UCSD-AML1 (cell line): ENCODE measurements around the gene SH3RF3.

Experiments used
- DNase-seq: peaks from one replicate; lab custom pipeline; 2025; ENCODE audit not compliant: unreplicated experiment; lab: John Stamatoyannopoulos, UW

SH3RF3 gene

GRCh38 chr2:109460553-109461324 lies 331.7 kb downstream of the SH3RF3 start:
- DNase-seq: no peak

DNA sequence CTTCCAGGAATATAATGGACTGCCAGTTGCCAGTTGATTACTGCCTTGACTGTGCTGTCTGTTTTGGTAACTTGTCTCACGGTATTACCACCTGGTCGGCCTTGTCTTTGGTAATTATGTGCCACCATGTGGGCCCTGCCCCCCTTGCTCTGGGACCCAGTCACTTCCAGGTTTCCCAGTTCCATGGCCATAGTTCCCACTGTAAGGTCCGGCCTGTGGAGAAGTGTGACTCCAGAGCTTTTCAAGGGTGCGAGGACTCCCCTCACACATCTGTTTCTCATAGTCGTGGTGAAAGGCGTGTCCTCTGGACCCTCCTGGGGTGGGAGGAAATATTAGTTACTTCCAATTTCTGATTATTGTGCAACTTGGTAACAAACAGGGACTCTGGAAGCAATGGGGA lies 334.2 kb downstream of the SH3RF3 start:
- no peak for DNase-seq

DNA sequence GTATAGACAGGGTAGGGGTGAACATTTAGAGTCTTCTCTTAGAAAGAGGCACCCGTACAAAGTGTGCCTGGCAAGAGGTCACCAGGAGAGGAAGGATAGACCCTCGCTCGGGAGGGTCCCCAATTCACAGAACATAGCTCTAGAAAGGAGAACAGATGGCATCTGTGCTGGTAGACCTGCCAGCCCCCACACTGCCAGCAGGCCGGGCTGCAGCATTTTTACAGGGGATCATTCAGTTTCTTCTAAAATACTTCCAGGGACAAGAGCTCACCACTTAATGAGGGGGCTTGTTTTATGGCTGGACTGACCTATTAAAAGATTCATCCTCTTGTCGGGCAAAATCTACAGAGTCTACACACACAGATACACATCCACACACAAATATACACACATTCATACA lies 334.9 kb downstream of the SH3RF3 start:
- DNase-seq: no peak

- no peak for DNase-seq
Observed at GRCh38 chr2:109466674-109467575, 337.9 kb downstream of the SH3RF3 start.

GRCh38 chr2:109467701-109468100 lies 338.7 kb downstream of the SH3RF3 start:
- DNase-seq: no peak

DNA sequence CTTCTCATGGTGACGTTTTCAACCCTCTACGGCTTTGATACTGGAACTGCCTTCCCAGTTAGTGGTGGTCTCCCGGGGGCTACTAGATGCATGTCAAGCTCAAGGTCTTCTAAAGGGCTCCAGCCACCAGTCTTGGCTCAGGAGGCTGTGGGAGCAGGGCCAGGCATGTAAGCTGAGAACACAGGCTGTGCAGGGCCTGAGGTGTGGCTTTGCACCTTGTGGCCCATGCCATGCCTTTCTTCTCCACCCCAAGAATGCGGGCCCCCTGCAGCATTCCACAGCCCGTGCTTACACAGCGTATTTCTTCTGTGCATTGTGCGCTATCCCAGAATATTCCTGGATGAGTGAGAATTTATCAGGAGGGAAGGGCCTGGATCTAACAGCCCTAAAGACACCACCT lies 339.9 kb downstream of the SH3RF3 start:
- DNase-seq: no peak

GRCh38 chr2:109471658-109472057 lies 342.7 kb downstream of the SH3RF3 start:
- no peak for DNase-seq

DNA sequence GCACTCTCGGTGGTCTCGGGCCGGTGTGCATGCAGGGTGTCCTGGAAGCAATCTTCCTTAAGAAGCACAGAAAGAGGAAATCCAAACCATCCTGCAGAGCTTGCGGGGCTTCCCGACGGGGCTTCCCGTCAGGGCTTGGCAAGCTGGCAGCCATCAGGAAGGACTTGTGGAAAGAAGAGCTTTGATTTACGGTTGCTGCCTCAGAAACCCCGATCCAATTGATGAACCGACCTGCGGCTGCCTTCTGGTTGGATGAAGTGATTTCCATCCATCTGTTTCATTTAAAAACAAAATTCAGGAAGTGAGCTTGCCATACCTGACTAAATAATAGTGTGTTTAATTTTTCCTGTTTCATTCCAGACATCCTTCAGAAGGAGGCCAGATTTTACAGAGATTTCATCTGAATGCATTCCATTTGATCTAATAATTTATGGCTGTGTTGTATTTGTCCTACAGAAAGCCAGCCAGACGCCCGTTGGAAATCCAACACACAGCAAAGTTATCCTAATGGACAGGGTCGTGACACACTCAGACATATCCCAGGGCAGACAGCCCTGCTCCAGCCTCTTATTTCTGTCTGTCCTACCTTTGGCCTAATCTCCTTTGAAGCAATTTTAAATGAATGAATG lies 343.4 kb downstream of the SH3RF3 start:
- DNase-seq: no peak

DNA sequence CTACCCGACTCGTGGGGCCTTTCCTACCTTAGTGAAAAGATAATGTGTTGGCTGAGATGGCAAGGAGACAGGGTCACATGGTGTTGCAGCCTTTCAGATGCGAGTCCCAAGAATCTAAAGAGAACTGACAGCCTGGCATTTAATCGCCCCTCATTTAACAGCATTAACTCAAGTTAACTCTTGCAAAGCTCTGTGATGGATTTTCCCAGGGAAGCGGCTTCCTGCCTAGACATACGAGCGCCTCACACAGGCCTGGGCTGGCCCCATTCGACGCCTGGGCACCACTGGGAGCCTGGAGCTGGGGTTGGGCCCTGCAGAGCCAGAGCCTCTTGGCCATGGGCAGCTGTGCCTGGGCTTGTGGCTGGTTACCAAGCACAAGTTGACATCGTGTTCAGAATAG lies 344.0 kb downstream of the SH3RF3 start:
- DNase-seq: no peak

DNA sequence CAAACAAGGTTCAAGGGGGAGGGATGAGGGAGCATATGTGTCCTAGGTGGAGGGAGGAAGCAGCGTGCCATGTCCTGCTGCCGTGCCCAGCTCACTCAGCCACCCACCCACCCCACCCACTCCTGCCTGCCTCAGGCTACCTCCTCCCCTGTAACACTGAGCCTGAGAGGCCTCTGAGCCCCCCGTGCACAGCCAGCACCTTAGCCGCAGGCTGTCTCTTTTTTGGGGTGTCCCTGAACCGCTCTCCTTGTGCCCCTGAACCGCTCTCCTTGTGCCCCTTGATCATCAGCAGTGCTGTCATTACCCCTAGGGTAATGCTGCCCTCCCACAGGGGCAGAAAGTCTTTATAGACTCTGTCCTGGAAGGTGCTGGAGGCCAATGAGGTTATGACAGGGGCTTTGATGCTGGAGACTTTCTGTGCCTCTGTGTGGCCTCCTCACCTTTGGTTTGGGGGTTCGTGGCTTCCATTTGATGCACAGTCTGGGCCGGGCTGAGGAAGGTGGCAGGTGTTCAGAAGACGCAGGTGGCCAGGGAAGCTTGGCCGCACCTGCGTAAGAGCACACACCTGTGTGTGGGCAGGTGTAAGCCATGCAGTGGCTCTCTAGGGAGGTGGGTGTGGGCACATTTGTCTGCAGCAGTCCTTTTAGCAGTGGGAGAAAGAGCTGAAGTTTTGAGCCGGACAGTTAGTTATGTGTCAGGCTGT lies 344.8 kb downstream of the SH3RF3 start:
- DNase-seq: no peak

GRCh38 chr2:109474319-109474825 lies 345.4 kb downstream of the SH3RF3 start:
- DNase-seq: no peak

- no peak for DNase-seq
Observed at GRCh38 chr2:109475531-109476210, 346.7 kb downstream of the SH3RF3 start.

- no peak for DNase-seq
Observed at GRCh38 chr2:109476641-109477441, 347.8 kb downstream of the SH3RF3 start.

- DNase-seq: no peak
Observed at GRCh38 chr2:109478906-109479493, 350.0 kb downstream of the SH3RF3 start.

- DNase-seq: no peak
Observed at GRCh38 chr2:109479804-109480203, 350.8 kb downstream of the SH3RF3 start.

GRCh38 chr2:109480486-109481195 lies 351.6 kb downstream of the SH3RF3 start:
- no peak for DNase-seq

DNA sequence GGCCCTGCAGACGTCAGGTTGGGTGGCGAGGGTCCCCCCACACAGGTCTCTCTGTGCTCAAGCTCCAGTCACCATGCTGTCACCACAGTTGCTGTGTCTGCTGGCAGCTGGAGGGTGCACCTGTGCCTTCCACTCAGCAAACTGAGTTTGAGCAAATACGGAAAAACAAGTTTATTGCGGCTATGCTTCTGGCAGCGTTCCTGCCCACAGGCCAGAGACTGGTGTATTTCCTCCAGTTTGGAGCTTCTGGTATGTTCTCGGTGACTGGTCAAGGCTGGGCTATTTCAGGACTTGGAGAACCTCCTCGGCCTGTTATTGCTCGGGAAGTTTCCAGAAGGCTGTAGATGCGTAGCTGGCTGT lies 352.2 kb downstream of the SH3RF3 start:
- no peak for DNase-seq

- no peak for DNase-seq
Observed at GRCh38 chr2:109481599-109481998, 352.6 kb downstream of the SH3RF3 start.
